ENCODE data around the gene NUP210L.

The NUP210L gene

GRCh38 chr1:154174654-154175053 lies 19.8 kb upstream of the NUP210L start (continued):
- TF ChIP-seq ZNF624 (tag by site-specific recombination; IDR thresholded peaks at IDR 0.05) (no peak), ZNF639 (tag by site-specific recombination; IDR thresholded peaks at IDR 0.05) (no peak), ZNF23 (tag by site-specific recombination; IDR thresholded peaks at IDR 0.05; ENCODE audit: borderline replicate concordance) (no peak), ZNF121 (tag by site-specific recombination; IDR thresholded peaks at IDR 0.05) (no peak), HOXC10 (CRISPR knock-in tag; IDR thresholded peaks at IDR 0.05) (no peak)
- TF ChIP-seq, protein P1, sequence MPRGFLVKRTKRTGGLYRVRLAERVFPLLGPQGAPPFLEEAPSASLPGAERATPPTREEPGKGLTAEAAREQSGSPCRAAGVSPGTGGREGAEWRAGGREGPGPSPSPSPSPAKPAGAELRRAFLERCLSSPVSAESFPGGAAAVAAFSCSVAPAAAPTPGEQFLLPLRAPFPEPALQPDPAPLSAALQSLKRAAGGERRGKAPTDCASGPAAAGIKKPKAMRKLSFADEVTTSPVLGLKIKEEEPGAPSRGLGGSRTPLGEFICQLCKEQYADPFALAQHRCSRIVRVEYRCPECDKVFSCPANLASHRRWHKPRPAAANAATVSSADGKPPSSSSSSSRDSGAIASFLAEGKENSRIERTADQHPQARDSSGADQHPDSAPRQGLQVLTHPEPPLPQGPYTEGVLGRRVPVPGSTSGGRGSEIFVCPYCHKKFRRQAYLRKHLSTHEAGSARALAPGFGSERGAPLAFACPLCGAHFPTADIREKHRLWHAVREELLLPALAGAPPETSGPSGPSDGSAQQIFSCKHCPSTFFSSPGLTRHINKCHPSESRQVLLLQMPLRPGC (tag by site-specific recombination; IDR thresholded peaks at IDR 0.05) = no peak

DNA sequence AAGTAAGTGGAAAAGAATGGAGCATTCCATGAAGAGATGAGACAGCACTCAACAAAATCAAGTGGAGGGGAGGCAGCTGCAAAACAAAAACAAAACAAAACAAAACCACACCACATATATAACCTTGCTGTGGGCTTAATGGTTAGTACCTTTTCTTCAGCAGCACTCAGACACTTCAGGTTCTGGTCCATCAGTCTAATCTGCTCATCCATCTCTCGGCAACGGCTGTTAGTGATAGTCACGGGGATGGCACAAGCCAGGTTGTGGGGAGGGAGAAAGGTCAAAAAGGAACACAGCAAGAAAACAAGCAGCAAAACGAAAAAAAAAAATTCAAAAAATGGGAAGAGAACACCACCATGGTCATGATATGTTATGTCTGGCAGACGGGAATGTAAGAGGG lies 17.0 kb upstream of the NUP210L start:
- peaks cover 47 to 86% of the 10 kb centered on the region in 2 experiments for H3K36me3 ChIP-seq (ENCODE audit: control insufficient read depth in 2 of 2, insufficient read depth in 1 of 2, low read length in 2 of 2)
- no peaks in the 10 kb centered on the region for H3K9me3 ChIP-seq (ENCODE audit: control insufficient read depth, insufficient read depth, low read depth, low read length)
- ChIA-PET CTCF (no interaction called here), POLR2A (no interaction called here)
- TF ChIP-seq ZNF76 (tag by site-specific recombination; IDR thresholded peaks at IDR 0.05; ENCODE audit: borderline replicate concordance, low read depth) = no peak
- TF ChIP-seq ZNF48 (tag by site-specific recombination; IDR thresholded peaks at IDR 0.05) = no peak
- TF ChIP-seq ZXDB (tag by site-specific recombination; IDR thresholded peaks at IDR 0.05) = no peak
- TF ChIP-seq PRDM1 (tag by site-specific recombination; IDR thresholded peaks at IDR 0.05) = no peak
- TF ChIP-seq PRDM4 (tag by site-specific recombination; IDR thresholded peaks at IDR 0.05) = no peak
- TF ChIP-seq ZNF558 (tag by site-specific recombination; IDR thresholded peaks at IDR 0.05) = no peak
- TF ChIP-seq ZNF239 (tag by site-specific recombination; IDR thresholded peaks at IDR 0.05) = no peak
- no peak for TF ChIP-seq ZNF549 (tag by site-specific recombination; IDR thresholded peaks at IDR 0.05)
- TF ChIP-seq, protein P2, sequence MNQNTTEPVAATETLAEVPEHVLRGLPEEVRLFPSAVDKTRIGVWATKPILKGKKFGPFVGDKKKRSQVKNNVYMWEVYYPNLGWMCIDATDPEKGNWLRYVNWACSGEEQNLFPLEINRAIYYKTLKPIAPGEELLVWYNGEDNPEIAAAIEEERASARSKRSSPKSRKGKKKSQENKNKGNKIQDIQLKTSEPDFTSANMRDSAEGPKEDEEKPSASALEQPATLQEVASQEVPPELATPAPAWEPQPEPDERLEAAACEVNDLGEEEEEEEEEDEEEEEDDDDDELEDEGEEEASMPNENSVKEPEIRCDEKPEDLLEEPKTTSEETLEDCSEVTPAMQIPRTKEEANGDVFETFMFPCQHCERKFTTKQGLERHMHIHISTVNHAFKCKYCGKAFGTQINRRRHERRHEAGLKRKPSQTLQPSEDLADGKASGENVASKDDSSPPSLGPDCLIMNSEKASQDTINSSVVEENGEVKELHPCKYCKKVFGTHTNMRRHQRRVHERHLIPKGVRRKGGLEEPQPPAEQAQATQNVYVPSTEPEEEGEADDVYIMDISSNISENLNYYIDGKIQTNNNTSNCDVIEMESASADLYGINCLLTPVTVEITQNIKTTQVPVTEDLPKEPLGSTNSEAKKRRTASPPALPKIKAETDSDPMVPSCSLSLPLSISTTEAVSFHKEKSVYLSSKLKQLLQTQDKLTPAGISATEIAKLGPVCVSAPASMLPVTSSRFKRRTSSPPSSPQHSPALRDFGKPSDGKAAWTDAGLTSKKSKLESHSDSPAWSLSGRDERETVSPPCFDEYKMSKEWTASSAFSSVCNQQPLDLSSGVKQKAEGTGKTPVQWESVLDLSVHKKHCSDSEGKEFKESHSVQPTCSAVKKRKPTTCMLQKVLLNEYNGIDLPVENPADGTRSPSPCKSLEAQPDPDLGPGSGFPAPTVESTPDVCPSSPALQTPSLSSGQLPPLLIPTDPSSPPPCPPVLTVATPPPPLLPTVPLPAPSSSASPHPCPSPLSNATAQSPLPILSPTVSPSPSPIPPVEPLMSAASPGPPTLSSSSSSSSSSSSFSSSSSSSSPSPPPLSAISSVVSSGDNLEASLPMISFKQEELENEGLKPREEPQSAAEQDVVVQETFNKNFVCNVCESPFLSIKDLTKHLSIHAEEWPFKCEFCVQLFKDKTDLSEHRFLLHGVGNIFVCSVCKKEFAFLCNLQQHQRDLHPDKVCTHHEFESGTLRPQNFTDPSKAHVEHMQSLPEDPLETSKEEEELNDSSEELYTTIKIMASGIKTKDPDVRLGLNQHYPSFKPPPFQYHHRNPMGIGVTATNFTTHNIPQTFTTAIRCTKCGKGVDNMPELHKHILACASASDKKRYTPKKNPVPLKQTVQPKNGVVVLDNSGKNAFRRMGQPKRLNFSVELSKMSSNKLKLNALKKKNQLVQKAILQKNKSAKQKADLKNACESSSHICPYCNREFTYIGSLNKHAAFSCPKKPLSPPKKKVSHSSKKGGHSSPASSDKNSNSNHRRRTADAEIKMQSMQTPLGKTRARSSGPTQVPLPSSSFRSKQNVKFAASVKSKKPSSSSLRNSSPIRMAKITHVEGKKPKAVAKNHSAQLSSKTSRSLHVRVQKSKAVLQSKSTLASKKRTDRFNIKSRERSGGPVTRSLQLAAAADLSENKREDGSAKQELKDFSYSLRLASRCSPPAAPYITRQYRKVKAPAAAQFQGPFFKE (tag by site-specific recombination; IDR thresholded peaks at IDR 0.05; ENCODE audit: borderline replicate concordance) = no peak
- TF ChIP-seq ZIC2 (tag by site-specific recombination; IDR thresholded peaks at IDR 0.05) = no peak
- no peak for TF ChIP-seq ZNF561 (tag by site-specific recombination; IDR thresholded peaks at IDR 0.05; ENCODE audit: borderline replicate concordance)
- TF ChIP-seq ZNF621 (tag by site-specific recombination; IDR thresholded peaks at IDR 0.05) = no peak
- TF ChIP-seq ZNF658 (tag by site-specific recombination; IDR thresholded peaks at IDR 0.05) = no peak
- no peaks in the 10 kb centered on the region for H3K4me1 ChIP-seq (ENCODE audit: control insufficient read depth, insufficient read depth, low read length)
- no peak overlapping the region for H3K27ac ChIP-seq (ENCODE audit: extremely low read depth, low read depth, low read length)
- H3K4me3 ChIP-seq (ENCODE audit: low read depth, low read length) = no peak overlapping the region
